Gastrocnemius medialis (tissue), 4 donors: ENCODE results near the gene AP3B2.

Experiments used
- POLR2A ChIP-seq, 2 donors: fragments of 450-650 bp; IDR thresholded peaks; one replicate each; pipeline ENCODE4 v1.6.1; 2017; ENCODE audit warnings: antibody characterized with exemption in 2 of 2, mild to moderate bottlenecking in 2 of 2, moderate library complexity in 2 of 2
- TF ChIP-seq, protein P1 (sequence below), 5 experiments: fragments of 450-650 bp in 3 of 5; fragments of 200-600 bp in 2 of 5; sonication (generic) in 2 of 5; IDR thresholded peaks in 4 of 5; conservative IDR thresholded peaks in 1 of 5; 1 replicate in 4 of 5; 2 replicates in 1 of 5; pipeline ENCODE4 v1.5.1; 2016 to 2019; ENCODE audit warnings: antibody characterized with exemption in 5 of 5, mild to moderate bottlenecking in 3 of 5, moderate library complexity in 3 of 5

DNA sequence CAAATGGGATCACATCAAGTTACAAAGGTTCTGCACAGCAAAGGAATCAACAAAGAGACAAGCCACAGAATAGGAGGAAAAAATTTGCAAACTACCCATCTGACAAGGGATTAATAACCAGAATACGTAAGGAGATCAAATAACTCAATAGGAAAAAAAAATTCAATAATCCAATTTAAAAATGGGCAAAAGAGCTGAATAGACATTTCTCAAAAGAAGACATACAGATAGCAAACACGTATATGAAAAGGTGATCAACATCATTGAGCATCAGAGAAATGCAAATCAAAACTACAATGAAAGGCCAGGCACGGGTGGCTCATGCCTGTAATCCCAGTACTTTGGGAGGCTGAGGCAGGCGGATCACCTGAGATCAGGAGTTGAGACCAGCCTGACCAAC is 39.0 kb downstream of the AP3B2 start:
- no peak for TF ChIP-seq POLR2A (IDR thresholded peaks at IDR 0.05)
- TF ChIP-seq, protein P1, sequence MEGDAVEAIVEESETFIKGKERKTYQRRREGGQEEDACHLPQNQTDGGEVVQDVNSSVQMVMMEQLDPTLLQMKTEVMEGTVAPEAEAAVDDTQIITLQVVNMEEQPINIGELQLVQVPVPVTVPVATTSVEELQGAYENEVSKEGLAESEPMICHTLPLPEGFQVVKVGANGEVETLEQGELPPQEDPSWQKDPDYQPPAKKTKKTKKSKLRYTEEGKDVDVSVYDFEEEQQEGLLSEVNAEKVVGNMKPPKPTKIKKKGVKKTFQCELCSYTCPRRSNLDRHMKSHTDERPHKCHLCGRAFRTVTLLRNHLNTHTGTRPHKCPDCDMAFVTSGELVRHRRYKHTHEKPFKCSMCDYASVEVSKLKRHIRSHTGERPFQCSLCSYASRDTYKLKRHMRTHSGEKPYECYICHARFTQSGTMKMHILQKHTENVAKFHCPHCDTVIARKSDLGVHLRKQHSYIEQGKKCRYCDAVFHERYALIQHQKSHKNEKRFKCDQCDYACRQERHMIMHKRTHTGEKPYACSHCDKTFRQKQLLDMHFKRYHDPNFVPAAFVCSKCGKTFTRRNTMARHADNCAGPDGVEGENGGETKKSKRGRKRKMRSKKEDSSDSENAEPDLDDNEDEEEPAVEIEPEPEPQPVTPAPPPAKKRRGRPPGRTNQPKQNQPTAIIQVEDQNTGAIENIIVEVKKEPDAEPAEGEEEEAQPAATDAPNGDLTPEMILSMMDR (IDR thresholded peaks at IDR 0.05 in 4 of 5, conservative IDR thresholded peaks at IDR 0.05 in 1 of 5), result no peak
